Measurements from ENCODE around the gene DPYSL5. TPM values are rescaled to one million over a fixed set of nuclear protein-coding genes. Genes with fewer than 3 reads are reported as not detected.

The DPYSL5 gene
- total and polyA plus RNA-seq, 9 of the 15 experiments (the other 6 are each of a cell fraction or from before 2014, with no cell fraction given) = 0.06 TPM; not detected in 8

DNA sequence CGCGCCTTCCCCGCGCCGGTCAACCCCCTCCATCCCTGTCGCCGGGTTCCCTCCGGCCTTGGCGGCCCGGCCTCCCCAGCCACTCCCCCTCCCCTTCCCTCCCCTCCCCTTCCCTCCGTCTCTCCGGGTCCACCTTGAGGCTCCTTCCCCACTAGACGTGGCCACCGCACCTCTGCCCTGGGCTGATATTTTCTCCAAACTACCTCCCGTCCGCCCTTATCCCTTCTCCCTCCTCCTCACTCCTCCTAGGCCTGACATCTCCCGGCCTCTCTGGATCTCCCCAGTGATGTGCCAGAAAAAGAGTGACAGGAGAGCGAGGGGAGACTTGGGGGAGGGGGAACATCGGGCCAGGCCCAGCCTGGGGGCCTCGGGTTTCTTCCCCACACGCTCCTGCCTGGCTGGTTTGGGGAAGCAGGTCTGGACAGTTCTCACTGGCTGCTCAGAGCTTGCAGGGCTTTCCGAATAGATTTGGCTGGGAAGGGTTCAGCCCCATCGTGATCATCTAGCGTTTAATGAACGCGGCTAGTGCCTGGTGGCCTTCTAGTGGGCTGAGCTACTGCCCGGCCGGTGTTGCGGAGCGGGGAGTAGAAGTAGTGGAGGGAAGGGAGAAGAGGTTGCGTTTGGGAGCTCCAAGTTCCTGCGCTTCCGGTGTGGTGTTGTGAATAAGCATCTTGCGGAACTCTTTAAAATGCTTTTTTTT, 123.1 kb downstream of the DPYSL5 start (continued):
- TF ChIP-seq, protein P1, sequence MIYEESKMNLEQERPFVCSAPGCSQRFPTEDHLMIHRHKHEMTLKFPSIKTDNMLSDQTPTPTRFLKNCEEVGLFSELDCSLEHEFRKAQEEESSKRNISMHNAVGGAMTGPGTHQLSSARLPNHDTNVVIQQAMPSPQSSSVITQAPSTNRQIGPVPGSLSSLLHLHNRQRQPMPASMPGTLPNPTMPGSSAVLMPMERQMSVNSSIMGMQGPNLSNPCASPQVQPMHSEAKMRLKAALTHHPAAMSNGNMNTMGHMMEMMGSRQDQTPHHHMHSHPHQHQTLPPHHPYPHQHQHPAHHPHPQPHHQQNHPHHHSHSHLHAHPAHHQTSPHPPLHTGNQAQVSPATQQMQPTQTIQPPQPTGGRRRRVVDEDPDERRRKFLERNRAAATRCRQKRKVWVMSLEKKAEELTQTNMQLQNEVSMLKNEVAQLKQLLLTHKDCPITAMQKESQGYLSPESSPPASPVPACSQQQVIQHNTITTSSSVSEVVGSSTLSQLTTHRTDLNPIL (CRISPR knock-in tag; IDR thresholded peaks at IDR 0.05) = no peak
- TF ChIP-seq CBX8 (IDR thresholded peaks at IDR 0.05; ENCODE audit: borderline replicate concordance, extremely low read depth, low read depth, low read length, poor library complexity, severe bottlenecking) (no peak), SMARCA5 (IDR thresholded peaks at IDR 0.05) (0 out of 2 replicates have a peak, but pooled peaks have one; percentile 36), ARID1B (IDR thresholded peaks at IDR 0.05) (peak; percentile 24; the same call in 1 of the 2 replicates), SIRT6 (IDR thresholded peaks at IDR 0.05; ENCODE audit: low read depth, low read length) (no peak), ZNF174 (CRISPR knock-in tag; IDR thresholded peaks at IDR 0.05) (no peak), CREB1 (IDR thresholded peaks at IDR 0.05) (no peak), CREB1 (CRISPR knock-in tag; IDR thresholded peaks at IDR 0.05) (no peak), YY1 (IDR thresholded peaks at IDR 0.05; ENCODE audit: borderline replicate concordance in 1 of 3, control insufficient read depth in 1 of 3, extremely low read depth in 1 of 3, insufficient read depth in 3 of 3, insufficient read length in 1 of 3, insufficient replicate concordance in 2 of 3, low read depth in 1 of 3, low read length in 2 of 3) (no peak), ZNF143 (CRISPR knock-in tag; IDR thresholded peaks at IDR 0.05) (no peak), PML (IDR thresholded peaks at IDR 0.05; ENCODE audit: low read length) (no peak)
- TF ChIP-seq, protein P2, sequence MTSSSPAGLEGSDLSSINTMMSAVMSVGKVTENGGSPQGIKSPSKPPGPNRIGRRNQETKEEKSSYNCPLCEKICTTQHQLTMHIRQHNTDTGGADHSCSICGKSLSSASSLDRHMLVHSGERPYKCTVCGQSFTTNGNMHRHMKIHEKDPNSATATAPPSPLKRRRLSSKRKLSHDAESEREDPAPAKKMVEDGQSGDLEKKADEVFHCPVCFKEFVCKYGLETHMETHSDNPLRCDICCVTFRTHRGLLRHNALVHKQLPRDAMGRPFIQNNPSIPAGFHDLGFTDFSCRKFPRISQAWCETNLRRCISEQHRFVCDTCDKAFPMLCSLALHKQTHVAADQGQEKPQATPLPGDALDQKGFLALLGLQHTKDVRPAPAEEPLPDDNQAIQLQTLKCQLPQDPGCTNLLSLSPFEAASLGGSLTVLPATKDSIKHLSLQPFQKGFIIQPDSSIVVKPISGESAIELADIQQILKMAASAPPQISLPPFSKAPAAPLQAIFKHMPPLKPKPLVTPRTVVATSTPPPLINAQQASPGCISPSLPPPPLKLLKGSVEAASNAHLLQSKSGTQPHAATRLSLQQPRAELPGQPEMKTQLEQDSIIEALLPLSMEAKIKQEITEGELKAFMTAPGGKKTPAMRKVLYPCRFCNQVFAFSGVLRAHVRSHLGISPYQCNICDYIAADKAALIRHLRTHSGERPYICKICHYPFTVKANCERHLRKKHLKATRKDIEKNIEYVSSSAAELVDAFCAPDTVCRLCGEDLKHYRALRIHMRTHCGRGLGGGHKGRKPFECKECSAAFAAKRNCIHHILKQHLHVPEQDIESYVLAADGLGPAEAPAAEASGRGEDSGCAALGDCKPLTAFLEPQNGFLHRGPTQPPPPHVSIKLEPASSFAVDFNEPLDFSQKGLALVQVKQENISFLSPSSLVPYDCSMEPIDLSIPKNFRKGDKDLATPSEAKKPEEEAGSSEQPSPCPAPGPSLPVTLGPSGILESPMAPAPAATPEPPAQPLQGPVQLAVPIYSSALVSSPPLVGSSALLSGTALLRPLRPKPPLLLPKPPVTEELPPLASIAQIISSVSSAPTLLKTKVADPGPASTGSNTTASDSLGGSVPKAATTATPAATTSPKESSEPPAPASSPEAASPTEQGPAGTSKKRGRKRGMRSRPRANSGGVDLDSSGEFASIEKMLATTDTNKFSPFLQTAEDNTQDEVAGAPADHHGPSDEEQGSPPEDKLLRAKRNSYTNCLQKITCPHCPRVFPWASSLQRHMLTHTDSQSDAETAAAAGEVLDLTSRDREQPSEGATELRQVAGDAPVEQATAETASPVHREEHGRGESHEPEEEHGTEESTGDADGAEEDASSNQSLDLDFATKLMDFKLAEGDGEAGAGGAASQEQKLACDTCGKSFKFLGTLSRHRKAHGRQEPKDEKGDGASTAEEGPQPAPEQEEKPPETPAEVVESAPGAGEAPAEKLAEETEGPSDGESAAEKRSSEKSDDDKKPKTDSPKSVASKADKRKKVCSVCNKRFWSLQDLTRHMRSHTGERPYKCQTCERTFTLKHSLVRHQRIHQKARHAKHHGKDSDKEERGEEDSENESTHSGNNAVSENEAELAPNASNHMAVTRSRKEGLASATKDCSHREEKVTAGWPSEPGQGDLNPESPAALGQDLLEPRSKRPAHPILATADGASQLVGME (CRISPR knock-in tag; IDR thresholded peaks at IDR 0.05) = no peak
- TF ChIP-seq, protein P3, sequence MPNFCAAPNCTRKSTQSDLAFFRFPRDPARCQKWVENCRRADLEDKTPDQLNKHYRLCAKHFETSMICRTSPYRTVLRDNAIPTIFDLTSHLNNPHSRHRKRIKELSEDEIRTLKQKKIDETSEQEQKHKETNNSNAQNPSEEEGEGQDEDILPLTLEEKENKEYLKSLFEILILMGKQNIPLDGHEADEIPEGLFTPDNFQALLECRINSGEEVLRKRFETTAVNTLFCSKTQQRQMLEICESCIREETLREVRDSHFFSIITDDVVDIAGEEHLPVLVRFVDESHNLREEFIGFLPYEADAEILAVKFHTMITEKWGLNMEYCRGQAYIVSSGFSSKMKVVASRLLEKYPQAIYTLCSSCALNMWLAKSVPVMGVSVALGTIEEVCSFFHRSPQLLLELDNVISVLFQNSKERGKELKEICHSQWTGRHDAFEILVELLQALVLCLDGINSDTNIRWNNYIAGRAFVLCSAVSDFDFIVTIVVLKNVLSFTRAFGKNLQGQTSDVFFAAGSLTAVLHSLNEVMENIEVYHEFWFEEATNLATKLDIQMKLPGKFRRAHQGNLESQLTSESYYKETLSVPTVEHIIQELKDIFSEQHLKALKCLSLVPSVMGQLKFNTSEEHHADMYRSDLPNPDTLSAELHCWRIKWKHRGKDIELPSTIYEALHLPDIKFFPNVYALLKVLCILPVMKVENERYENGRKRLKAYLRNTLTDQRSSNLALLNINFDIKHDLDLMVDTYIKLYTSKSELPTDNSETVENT (CRISPR knock-in tag; IDR thresholded peaks at IDR 0.05) = no peak
- TF ChIP-seq, protein P4, sequence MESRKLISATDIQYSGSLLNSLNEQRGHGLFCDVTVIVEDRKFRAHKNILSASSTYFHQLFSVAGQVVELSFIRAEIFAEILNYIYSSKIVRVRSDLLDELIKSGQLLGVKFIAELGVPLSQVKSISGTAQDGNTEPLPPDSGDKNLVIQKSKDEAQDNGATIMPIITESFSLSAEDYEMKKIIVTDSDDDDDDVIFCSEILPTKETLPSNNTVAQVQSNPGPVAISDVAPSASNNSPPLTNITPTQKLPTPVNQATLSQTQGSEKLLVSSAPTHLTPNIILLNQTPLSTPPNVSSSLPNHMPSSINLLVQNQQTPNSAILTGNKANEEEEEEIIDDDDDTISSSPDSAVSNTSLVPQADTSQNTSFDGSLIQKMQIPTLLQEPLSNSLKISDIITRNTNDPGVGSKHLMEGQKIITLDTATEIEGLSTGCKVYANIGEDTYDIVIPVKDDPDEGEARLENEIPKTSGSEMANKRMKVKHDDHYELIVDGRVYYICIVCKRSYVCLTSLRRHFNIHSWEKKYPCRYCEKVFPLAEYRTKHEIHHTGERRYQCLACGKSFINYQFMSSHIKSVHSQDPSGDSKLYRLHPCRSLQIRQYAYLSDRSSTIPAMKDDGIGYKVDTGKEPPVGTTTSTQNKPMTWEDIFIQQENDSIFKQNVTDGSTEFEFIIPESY (CRISPR knock-in tag; IDR thresholded peaks at IDR 0.05) = no peak

Measured in K562 (cell line).